GM23338 (cell line): ENCODE data around the gene FAM98A. TPM values are rescaled to one million over a fixed set of nuclear protein-coding genes. Genes with fewer than 3 reads are reported as not detected.

Experiments
- ATAC-seq: fragments of 200-7000 bp; cut with Tn5 transposase; 3 replicates; pipeline ENCODE4 v1.9.1; 2020
- DNase-seq: peaks from one replicate; pipeline ENCODE4 v3.0.0-alpha.2; 2015; ENCODE audit warnings: low spot score
- H2AFZ ChIP-seq: fragments of 200-600 bp; sonication (generic); 2 replicates; pipeline ENCODE4 v1.8.0; 2016; ENCODE audit warnings: antibody characterized with exemption, mild to moderate bottlenecking, moderate library complexity
- H3F3A ChIP-seq: fragments of 200-600 bp; sonication (generic); replicated peaks from 2 replicates; pipeline ENCODE4 v1.8.0; 2017; ENCODE audit warnings: antibody characterized with exemption, mixed run types, low read depth
- H3K27ac ChIP-seq: fragments of 200-600 bp; sonication (generic); 2 replicates; pipeline ENCODE4 v1.6.1; 2016; ENCODE audit warnings: low read depth
- H3K27me3 ChIP-seq: fragments of 200-600 bp; sonication (generic); 2 replicates; pipeline ENCODE4 v1.8.0; 2016; ENCODE audit warnings: mild to moderate bottlenecking, mixed run types, moderate library complexity; ENCODE audit not compliant: insufficient read depth
- H3K36me3 ChIP-seq: fragments of 200-600 bp; sonication (generic); 2 replicates; pipeline ENCODE4 v1.8.0; 2016; ENCODE audit warnings: mild to moderate bottlenecking; ENCODE audit not compliant: insufficient read depth
- H3K4me1 ChIP-seq: fragments of 200-600 bp; sonication (generic); 2 replicates; pipeline ENCODE4 v1.8.0; 2016; ENCODE audit warnings: mild to moderate bottlenecking, moderate library complexity; ENCODE audit not compliant: insufficient read depth
- H3K4me2 ChIP-seq: fragments of 200-600 bp; sonication (generic); 2 replicates; pipeline ENCODE4 v1.7.1; 2017; ENCODE audit warnings: mixed run types
- H3K4me3 ChIP-seq: fragments of 200-600 bp; sonication (generic); 2 replicates; pipeline ENCODE4 v1.6.1; 2016; ENCODE audit warnings: mixed run types
- H3K79me2 ChIP-seq: fragments of 200-600 bp; sonication (generic); replicated peaks from 2 replicates; pipeline ENCODE4 v1.8.0; 2017; ENCODE audit warnings: mild to moderate bottlenecking; ENCODE audit not compliant: insufficient read depth
- H3K9me2 ChIP-seq: fragments of 200-600 bp; sonication (generic); 2 replicates; pipeline ENCODE4 v1.8.0; 2017; ENCODE audit not compliant: insufficient read depth
- H4K20me1 ChIP-seq: fragments of 200-600 bp; sonication (generic); replicated peaks from 2 replicates; pipeline ENCODE4 v1.8.0; 2017; ENCODE audit warnings: mild to moderate bottlenecking; ENCODE audit not compliant: insufficient read depth
- H3K27ac Mint-ChIP-seq: 2 replicates; pipeline ENCODE4 v1.8.0; 2020; ENCODE audit warnings: inconsistent platforms, mild to moderate bottlenecking, moderate library complexity, mixed read lengths
- H3K27me3 Mint-ChIP-seq: 3 replicates; pipeline ENCODE4 v1.8.0; 2022; ENCODE audit warnings: low read depth, mild to moderate bottlenecking, moderate library complexity, mixed read lengths, inconsistent platforms; ENCODE audit not compliant: insufficient read depth, poor library complexity
- H3K36me3 Mint-ChIP-seq: 3 replicates; pipeline ENCODE4 v1.8.0; 2021; ENCODE audit warnings: low read depth, mild to moderate bottlenecking, inconsistent platforms, moderate library complexity, mixed read lengths
- H3K4me1 Mint-ChIP-seq: 3 replicates; pipeline ENCODE4 v1.8.0; 2020; ENCODE audit warnings: mild to moderate bottlenecking, inconsistent platforms, mixed read lengths
- H3K4me3 Mint-ChIP-seq: 3 replicates; pipeline ENCODE4 v1.8.0; 2021; ENCODE audit warnings: moderate library complexity, mild to moderate bottlenecking, inconsistent platforms, mixed read lengths
- H3K9me3 Mint-ChIP-seq: 3 replicates; pipeline ENCODE4 v1.8.0; 2020; ENCODE audit warnings: moderate library complexity, mild to moderate bottlenecking, inconsistent platforms, mixed read lengths
- CREB1 ChIP-seq: fragments of 250-450 bp; sonication (Bioruptor Pico); IDR thresholded peaks from 2 replicates; pipeline ENCODE4 v1.5.0; 2020; ENCODE audit warnings: low read depth, mild to moderate bottlenecking, moderate library complexity
- EZH2 ChIP-seq: fragments of 200-600 bp; sonication (generic); IDR thresholded peaks from one replicate; pipeline ENCODE4 v1.8.0; 2017; ENCODE audit warnings: antibody characterized with exemption, mild to moderate bottlenecking, low read depth; ENCODE audit not compliant: unreplicated experiment
- EZH2phosphoT487 ChIP-seq: fragments of 200-600 bp; sonication (generic); IDR thresholded peaks from one replicate; pipeline ENCODE4 v1.8.1; 2018; ENCODE audit warnings: antibody characterized with exemption; ENCODE audit not compliant: unreplicated experiment
- JUNB ChIP-seq: IDR thresholded peaks from one replicate; pipeline ENCODE4 v1.6.1; 2016; ENCODE audit warnings: antibody characterized with exemption; ENCODE audit not compliant: unreplicated experiment
- NANOG ChIP-seq: IDR thresholded peaks from 2 replicates; pipeline ENCODE4 v1.6.1; 2016; ENCODE audit warnings: antibody characterized with exemption, borderline replicate concordance
- POLR2AphosphoS5 ChIP-seq: IDR thresholded peaks from 2 replicates; pipeline ENCODE4 v1.6.1; 2016; ENCODE audit warnings: antibody characterized with exemption, low read depth
- STAT1 ChIP-seq: IDR thresholded peaks from one replicate; pipeline ENCODE4 v1.6.1; 2016; ENCODE audit warnings: antibody characterized with exemption; ENCODE audit not compliant: unreplicated experiment
- ZNF114 ChIP-seq: fragments of 250-450 bp; sonication (Bioruptor Pico); IDR thresholded peaks from 2 replicates; pipeline ENCODE4 v1.5.0; 2020; ENCODE audit warnings: mild to moderate bottlenecking, moderate library complexity
- ZNF331 ChIP-seq: fragments of 250-450 bp; sonication (Bioruptor Pico); IDR thresholded peaks from 2 replicates; pipeline ENCODE4 v1.5.0; 2020; ENCODE audit warnings: low read depth, mild to moderate bottlenecking, moderate library complexity
- polyA plus RNA-seq: library from polyadenylated mRNA; unstranded; fragments of >200 nt; fragmentation: Nextera tagmentation; extraction: Ambion mirVana; gene quantifications from 2 replicates; pipeline ENCODE4 v1.2.1, GENCODE V29; 2016
- total RNA-seq: library from RNA; depleted of rRNA; stranded (reverse); fragments of >200 nt; shearing (Covaris generic); gene quantifications from 2 replicates; pipeline ENCODE4 v1.2.3, GENCODE V29; 2014
- TF ChIP-seq, protein P1 (sequence below): IDR thresholded peaks from one replicate; pipeline ENCODE4 v1.6.1; 2018; ENCODE audit warnings: antibody characterized with exemption; ENCODE audit not compliant: unreplicated experiment
- TF ChIP-seq, protein P2 (sequence below): IDR thresholded peaks from 2 replicates; pipeline ENCODE4 v1.6.1; 2016; ENCODE audit warnings: antibody characterized with exemption
- TF ChIP-seq, protein P3 (sequence below): fragments of 250-450 bp; sonication (Bioruptor Pico); IDR thresholded peaks from 2 replicates; pipeline ENCODE4 v1.5.0; 2020; ENCODE audit warnings: mild to moderate bottlenecking, moderate library complexity
- TF ChIP-seq, protein P4 (sequence below), 2 experiments: fragments of 200-600 bp in 1 of 2; sonication (generic) in 1 of 2; conservative IDR thresholded peaks; 2 replicates each; pipeline versions ENCODE4 v1.5.1 to v1.6.1; 2016 to 2017; ENCODE audit warnings: antibody characterized with exemption in 2 of 2, low read depth in 2 of 2, mild to moderate bottlenecking in 2 of 2, moderate library complexity in 1 of 2

FAM98A gene
- total and polyA plus RNA-seq, 2 experiments from 2014 or later = 68.6 to 149 TPM

DNA sequence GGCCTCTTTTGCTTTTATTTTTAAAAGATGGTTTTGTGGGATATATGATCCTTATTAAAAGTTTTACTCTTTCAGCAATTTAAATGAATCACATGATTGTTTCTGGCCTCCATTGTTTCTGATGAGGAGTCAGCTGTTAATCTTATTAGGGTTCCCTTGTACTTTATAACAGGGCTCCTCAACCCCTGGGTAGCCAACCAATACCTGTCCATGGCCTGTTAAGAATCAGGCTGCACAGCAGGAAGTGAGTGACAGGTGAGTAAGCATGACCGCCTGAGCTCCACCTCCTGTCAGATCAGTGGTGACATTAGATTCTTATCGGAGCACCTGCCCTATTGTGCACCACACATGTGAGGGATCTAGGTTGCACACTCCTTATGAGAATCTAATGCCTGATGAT, 45.1 kb upstream of the FAM98A start:
- Mint-ChIP-seq H3K9me3 (peaks cover 5% of the 10 kb centered on the region), H3K36me3 (peaks cover 20% of the 10 kb centered on the region), H3K27ac (no peak overlapping the region), H3K4me3 (no peak overlapping the region), H3K4me1 (no peaks in the 10 kb centered on the region), H3K27me3 (no peaks in the 10 kb centered on the region)
- H3K36me3 ChIP-seq = no peaks in the 10 kb centered on the region
- ATAC-seq (no peak), DNase-seq (no peak)
- no peaks in the 10 kb centered on the region; the same call in 1 of the 2 replicates for H3K9me2 ChIP-seq
- H2AFZ ChIP-seq = no peak overlapping the region
- no peak overlapping the region for H3K4me3 ChIP-seq
- no peaks in the 10 kb centered on the region for H3F3A ChIP-seq
- no peak overlapping the region for H3K4me2 ChIP-seq
- H3K4me1 ChIP-seq = no peaks in the 10 kb centered on the region
- TF ChIP-seq CREB1 (CRISPR knock-in tag) (no peak), EZH2 (no peak), ZNF114 (CRISPR knock-in tag) (no peak), NANOG (no peak), JUNB (no peak), STAT1 (no peak), ZNF331 (CRISPR knock-in tag) (no peak), POLR2AphosphoS5 (no peak), EZH2phosphoT487 (no peak)
- TF ChIP-seq, protein P1, sequence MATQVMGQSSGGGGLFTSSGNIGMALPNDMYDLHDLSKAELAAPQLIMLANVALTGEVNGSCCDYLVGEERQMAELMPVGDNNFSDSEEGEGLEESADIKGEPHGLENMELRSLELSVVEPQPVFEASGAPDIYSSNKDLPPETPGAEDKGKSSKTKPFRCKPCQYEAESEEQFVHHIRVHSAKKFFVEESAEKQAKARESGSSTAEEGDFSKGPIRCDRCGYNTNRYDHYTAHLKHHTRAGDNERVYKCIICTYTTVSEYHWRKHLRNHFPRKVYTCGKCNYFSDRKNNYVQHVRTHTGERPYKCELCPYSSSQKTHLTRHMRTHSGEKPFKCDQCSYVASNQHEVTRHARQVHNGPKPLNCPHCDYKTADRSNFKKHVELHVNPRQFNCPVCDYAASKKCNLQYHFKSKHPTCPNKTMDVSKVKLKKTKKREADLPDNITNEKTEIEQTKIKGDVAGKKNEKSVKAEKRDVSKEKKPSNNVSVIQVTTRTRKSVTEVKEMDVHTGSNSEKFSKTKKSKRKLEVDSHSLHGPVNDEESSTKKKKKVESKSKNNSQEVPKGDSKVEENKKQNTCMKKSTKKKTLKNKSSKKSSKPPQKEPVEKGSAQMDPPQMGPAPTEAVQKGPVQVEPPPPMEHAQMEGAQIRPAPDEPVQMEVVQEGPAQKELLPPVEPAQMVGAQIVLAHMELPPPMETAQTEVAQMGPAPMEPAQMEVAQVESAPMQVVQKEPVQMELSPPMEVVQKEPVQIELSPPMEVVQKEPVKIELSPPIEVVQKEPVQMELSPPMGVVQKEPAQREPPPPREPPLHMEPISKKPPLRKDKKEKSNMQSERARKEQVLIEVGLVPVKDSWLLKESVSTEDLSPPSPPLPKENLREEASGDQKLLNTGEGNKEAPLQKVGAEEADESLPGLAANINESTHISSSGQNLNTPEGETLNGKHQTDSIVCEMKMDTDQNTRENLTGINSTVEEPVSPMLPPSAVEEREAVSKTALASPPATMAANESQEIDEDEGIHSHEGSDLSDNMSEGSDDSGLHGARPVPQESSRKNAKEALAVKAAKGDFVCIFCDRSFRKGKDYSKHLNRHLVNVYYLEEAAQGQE = no peak
- TF ChIP-seq, protein P2, sequence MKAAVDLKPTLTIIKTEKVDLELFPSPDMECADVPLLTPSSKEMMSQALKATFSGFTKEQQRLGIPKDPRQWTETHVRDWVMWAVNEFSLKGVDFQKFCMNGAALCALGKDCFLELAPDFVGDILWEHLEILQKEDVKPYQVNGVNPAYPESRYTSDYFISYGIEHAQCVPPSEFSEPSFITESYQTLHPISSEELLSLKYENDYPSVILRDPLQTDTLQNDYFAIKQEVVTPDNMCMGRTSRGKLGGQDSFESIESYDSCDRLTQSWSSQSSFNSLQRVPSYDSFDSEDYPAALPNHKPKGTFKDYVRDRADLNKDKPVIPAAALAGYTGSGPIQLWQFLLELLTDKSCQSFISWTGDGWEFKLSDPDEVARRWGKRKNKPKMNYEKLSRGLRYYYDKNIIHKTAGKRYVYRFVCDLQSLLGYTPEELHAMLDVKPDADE = no peak
- TF ChIP-seq, protein P3, sequence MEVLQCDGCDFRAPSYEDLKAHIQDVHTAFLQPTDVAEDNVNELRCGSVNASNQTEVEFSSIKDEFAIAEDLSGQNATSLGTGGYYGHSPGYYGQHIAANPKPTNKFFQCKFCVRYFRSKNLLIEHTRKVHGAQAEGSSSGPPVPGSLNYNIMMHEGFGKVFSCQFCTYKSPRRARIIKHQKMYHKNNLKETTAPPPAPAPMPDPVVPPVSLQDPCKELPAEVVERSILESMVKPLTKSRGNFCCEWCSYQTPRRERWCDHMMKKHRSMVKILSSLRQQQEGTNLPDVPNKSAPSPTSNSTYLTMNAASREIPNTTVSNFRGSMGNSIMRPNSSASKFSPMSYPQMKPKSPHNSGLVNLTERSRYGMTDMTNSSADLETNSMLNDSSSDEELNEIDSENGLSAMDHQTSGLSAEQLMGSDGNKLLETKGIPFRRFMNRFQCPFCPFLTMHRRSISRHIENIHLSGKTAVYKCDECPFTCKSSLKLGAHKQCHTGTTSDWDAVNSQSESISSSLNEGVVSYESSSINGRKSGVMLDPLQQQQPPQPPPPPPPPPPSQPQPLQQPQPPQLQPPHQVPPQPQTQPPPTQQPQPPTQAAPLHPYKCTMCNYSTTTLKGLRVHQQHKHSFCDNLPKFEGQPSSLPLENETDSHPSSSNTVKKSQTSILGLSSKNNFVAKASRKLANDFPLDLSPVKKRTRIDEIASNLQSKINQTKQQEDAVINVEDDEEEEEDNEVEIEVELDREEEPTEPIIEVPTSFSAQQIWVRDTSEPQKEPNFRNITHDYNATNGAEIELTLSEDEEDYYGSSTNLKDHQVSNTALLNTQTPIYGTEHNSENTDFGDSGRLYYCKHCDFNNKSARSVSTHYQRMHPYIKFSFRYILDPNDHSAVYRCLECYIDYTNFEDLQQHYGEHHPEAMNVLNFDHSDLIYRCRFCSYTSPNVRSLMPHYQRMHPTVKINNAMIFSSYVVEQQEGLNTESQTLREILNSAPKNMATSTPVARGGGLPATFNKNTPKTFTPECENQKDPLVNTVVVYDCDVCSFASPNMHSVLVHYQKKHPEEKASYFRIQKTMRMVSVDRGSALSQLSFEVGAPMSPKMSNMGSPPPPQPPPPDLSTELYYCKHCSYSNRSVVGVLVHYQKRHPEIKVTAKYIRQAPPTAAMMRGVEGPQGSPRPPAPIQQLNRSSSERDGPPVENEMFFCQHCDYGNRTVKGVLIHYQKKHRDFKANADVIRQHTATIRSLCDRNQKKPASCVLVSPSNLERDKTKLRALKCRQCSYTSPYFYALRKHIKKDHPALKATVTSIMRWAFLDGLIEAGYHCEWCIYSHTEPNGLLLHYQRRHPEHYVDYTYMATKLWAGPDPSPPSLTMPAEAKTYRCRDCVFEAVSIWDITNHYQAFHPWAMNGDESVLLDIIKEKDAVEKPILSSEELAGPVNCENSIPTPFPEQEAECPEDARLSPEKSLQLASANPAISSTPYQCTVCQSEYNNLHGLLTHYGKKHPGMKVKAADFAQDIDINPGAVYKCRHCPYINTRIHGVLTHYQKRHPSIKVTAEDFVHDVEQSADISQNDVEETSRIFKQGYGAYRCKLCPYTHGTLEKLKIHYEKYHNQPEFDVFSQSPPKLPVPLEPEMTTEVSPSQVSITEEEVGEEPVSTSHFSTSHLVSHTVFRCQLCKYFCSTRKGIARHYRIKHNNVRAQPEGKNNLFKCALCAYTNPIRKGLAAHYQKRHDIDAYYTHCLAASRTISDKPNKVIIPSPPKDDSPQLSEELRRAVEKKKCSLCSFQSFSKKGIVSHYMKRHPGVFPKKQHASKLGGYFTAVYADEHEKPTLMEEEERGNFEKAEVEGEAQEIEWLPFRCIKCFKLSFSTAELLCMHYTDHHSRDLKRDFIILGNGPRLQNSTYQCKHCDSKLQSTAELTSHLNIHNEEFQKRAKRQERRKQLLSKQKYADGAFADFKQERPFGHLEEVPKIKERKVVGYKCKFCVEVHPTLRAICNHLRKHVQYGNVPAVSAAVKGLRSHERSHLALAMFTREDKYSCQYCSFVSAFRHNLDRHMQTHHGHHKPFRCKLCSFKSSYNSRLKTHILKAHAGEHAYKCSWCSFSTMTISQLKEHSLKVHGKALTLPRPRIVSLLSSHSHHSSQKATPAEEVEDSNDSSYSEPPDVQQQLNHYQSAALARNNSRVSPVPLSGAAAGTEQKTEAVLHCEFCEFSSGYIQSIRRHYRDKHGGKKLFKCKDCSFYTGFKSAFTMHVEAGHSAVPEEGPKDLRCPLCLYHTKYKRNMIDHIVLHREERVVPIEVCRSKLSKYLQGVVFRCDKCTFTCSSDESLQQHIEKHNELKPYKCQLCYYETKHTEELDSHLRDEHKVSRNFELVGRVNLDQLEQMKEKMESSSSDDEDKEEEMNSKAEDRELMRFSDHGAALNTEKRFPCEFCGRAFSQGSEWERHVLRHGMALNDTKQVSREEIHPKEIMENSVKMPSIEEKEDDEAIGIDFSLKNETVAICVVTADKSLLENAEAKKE (CRISPR knock-in tag) = no peak
- TF ChIP-seq, protein P4, sequence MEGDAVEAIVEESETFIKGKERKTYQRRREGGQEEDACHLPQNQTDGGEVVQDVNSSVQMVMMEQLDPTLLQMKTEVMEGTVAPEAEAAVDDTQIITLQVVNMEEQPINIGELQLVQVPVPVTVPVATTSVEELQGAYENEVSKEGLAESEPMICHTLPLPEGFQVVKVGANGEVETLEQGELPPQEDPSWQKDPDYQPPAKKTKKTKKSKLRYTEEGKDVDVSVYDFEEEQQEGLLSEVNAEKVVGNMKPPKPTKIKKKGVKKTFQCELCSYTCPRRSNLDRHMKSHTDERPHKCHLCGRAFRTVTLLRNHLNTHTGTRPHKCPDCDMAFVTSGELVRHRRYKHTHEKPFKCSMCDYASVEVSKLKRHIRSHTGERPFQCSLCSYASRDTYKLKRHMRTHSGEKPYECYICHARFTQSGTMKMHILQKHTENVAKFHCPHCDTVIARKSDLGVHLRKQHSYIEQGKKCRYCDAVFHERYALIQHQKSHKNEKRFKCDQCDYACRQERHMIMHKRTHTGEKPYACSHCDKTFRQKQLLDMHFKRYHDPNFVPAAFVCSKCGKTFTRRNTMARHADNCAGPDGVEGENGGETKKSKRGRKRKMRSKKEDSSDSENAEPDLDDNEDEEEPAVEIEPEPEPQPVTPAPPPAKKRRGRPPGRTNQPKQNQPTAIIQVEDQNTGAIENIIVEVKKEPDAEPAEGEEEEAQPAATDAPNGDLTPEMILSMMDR (conservative IDR thresholded peaks at IDR 0.05; ENCODE audit: low read depth in 2 of 2) = no peak
- no peak overlapping the region for H3K27ac ChIP-seq
- H3K79me2 ChIP-seq = no peaks in the 10 kb centered on the region
- no peaks in the 10 kb centered on the region for H4K20me1 ChIP-seq
- H3K27me3 ChIP-seq = no peaks in the 10 kb centered on the region
